IPS DF 6.9 (cell line): ENCODE data around the gene NES.

Experiments used
- DNase-seq: peaks from one replicate; pipeline ENCODE4 v3.0.0-alpha.2; 2013; ENCODE audit warnings: low read depth, low spot score
- H3K27ac ChIP-seq: one replicate; pipeline ENCODE4 v1.5.1; 2013; ENCODE audit warnings: low read length, control low read depth
- H3K27me3 ChIP-seq: 2 replicates; pipeline ENCODE4 v1.6.1; 2013; ENCODE audit warnings: mild to moderate bottlenecking, low read length; ENCODE audit not compliant: control insufficient read depth, insufficient read depth
- H3K36me3 ChIP-seq: 2 replicates; pipeline ENCODE4 v1.6.1; 2013; ENCODE audit warnings: low read length; ENCODE audit not compliant: control insufficient read depth, insufficient read depth
- H3K4me1 ChIP-seq: 2 replicates; pipeline ENCODE4 v1.6.1; 2013; ENCODE audit warnings: low read length; ENCODE audit not compliant: control insufficient read depth, insufficient read depth
- H3K4me3 ChIP-seq: 2 replicates; pipeline ENCODE4 v1.5.1; 2013; ENCODE audit warnings: mild to moderate bottlenecking, low read length
- H3K9me3 ChIP-seq: 2 replicates; pipeline ENCODE4 v1.6.1; 2013; ENCODE audit warnings: low read length, inconsistent platforms; ENCODE audit not compliant: control insufficient read depth, insufficient read depth
- WGBS: extraction: QIAGEN DNeasy Blood & Tissue Kit; methylation state at CpG from one replicate; pipeline ENCODE4 v1.1.7; 2013; ENCODE audit warnings: mixed read lengths, missing lambda C conversion rate; ENCODE audit not compliant: insufficient read length, insufficient coverage; 5-methylcytosine and 5-hydroxymethylcytosine counted together

Gene NES

GRCh38 chr1:156691665-156692440, 14.6 kb upstream of the NES start:
- no peak overlapping the region for H3K4me3 ChIP-seq
- WGBS, result no CpG with 5 or more reads among the region's 20 CpGs
- DNase-seq, result no peak

GRCh38 chr1:156691191-156691590, 14.0 kb upstream of the NES start:
- Histone ChIP-seq H3K27me3 (no peaks in the 10 kb centered on the region), H3K36me3 (no peaks in the 10 kb centered on the region), H3K4me3 (no peak overlapping the region), H3K27ac (no peak overlapping the region), H3K4me1 (peaks cover 22% of the 10 kb centered on the region), H3K9me3 (no peaks in the 10 kb centered on the region)
- WGBS, result no CpG with 5 or more reads among the region's 10 CpGs
- no peak for DNase-seq

More at GRCh38 chr1:156691665-156692440, 14.6 kb upstream of the NES start:
- no peaks in the 10 kb centered on the region for H3K36me3 ChIP-seq
- H3K27me3 ChIP-seq, result no peaks in the 10 kb centered on the region
- H3K27ac ChIP-seq, result no peak overlapping the region
- H3K4me1 ChIP-seq, result peaks cover 22% of the 10 kb centered on the region
- H3K9me3 ChIP-seq, result no peaks in the 10 kb centered on the region

GRCh38 chr1:156690675-156691036, 13.4 kb upstream of the NES start:
- Histone ChIP-seq H3K27ac (no peak overlapping the region), H3K4me3 (no peak overlapping the region)
- no CpG with 5 or more reads among the region's 8 CpGs for WGBS

GRCh38 chr1:156689953-156690674, 12.9 kb upstream of the NES start:
- no peak overlapping the region for H3K27ac ChIP-seq
- WGBS, result no CpG with 5 or more reads among the region's 10 CpGs
- H3K36me3 ChIP-seq, result no peaks in the 10 kb centered on the region
- H3K9me3 ChIP-seq, result no peaks in the 10 kb centered on the region
- no peak for DNase-seq
- no peak overlapping the region for H3K4me3 ChIP-seq
- no peaks in the 10 kb centered on the region for H3K27me3 ChIP-seq
- peaks cover 22% of the 10 kb centered on the region for H3K4me1 ChIP-seq

More at GRCh38 chr1:156690675-156691036, 13.4 kb upstream of the NES start:
- Histone ChIP-seq H3K27me3 (no peaks in the 10 kb centered on the region), H3K36me3 (no peaks in the 10 kb centered on the region), H3K4me1 (peaks cover 22% of the 10 kb centered on the region), H3K9me3 (no peaks in the 10 kb centered on the region)
- no peak for DNase-seq

- H3K27ac ChIP-seq, result no peak overlapping the region
- DNase-seq, result no peak
- no peaks in the 10 kb centered on the region for H3K27me3 ChIP-seq
- H3K4me1 ChIP-seq, result peaks cover 19% of the 10 kb centered on the region
- H3K36me3 ChIP-seq, result no peaks in the 10 kb centered on the region
- H3K9me3 ChIP-seq, result no peaks in the 10 kb centered on the region
- H3K4me3 ChIP-seq, result peak overlapping the region; percentile 11; the same call in 1 of the 2 replicates
- no CpG with 5 or more reads among the region's 23 CpGs for WGBS
Measured at GRCh38 chr1:156689035-156689952, 12.1 kb upstream of the NES start.

GRCh38 chr1:156684227-156684782, 7.1 kb upstream of the NES start:
- Histone ChIP-seq H3K4me3 (no peak overlapping the region), H3K4me1 (no peaks in the 10 kb centered on the region), H3K36me3 (no peaks in the 10 kb centered on the region), H3K27ac (no peak overlapping the region), H3K27me3 (no peaks in the 10 kb centered on the region), H3K9me3 (no peaks in the 10 kb centered on the region)
- WGBS, result no CpG with 5 or more reads among the region's 5 CpGs
- no peak for DNase-seq

GRCh38 chr1:156682166-156682890, 5.1 kb upstream of the NES start:
- DNase-seq, result no peak
- no peak overlapping the region for H3K4me3 ChIP-seq
- peaks cover 3% of the 10 kb centered on the region; the same call in 1 of the 2 replicates for H3K4me1 ChIP-seq
- no peaks in the 10 kb centered on the region for H3K9me3 ChIP-seq
- WGBS, result no CpG with 5 or more reads among the region's 5 CpGs
- no peaks in the 10 kb centered on the region for H3K27me3 ChIP-seq
- no peaks in the 10 kb centered on the region for H3K36me3 ChIP-seq
- H3K27ac ChIP-seq, result no peak overlapping the region

GRCh38 chr1:156681196-156681960, 4.2 kb upstream of the NES start:
- no peak for DNase-seq
- Histone ChIP-seq H3K27me3 (no peaks in the 10 kb centered on the region), H3K9me3 (no peaks in the 10 kb centered on the region), H3K36me3 (no peaks in the 10 kb centered on the region), H3K4me1 (peaks cover 5% of the 10 kb centered on the region; the same call in 1 of the 2 replicates), H3K4me3 (no peak overlapping the region), H3K27ac (no peak overlapping the region)
- WGBS, result no CpG with 5 or more reads among the region's 8 CpGs

- Histone ChIP-seq H3K27ac (no peak overlapping the region), H3K27me3 (no peaks in the 10 kb centered on the region)
- WGBS, result no CpG with 5 or more reads among the region's 2 CpGs
Measured at GRCh38 chr1:156680056-156680455, 2.8 kb upstream of the NES start.

More at GRCh38 chr1:156680056-156680455, 2.8 kb upstream of the NES start:
- Histone ChIP-seq H3K4me1 (peaks cover 11% of the 10 kb centered on the region), H3K9me3 (no peaks in the 10 kb centered on the region), H3K36me3 (peaks cover under 1% of the 10 kb centered on the region; the same call in 1 of the 2 replicates), H3K4me3 (no peak overlapping the region)
- DNase-seq, result no peak
